ENCODE measurements around the gene GATA6.
"Not testable (repeated sequence)": the region's sequence is repeated elsewhere in the genome, so short reads cannot be mapped to it uniquely, and the experiment has no call there.

Gene GATA6

DNA sequence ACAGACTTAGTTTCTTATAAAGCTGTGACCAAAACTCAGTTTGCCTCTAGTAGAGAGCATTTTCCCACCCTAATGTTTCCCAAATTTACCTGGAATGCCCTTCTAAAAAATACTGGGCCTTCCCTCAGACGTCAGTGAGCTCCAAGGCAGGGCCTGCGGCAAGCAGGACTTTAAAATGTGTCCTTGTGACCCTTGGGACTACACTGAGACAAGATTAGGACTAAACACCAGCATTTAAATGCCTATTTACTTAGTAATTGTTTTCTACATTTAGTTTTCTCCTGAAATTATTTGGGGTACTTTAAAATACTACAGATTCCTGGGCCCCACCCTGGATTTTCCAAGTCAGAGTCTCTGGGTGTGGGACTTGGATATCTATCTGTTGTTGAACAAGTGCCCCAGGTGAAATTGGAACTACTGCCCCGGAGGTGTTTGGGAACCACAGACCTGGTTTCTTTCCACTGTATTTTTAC, 14.3 kb downstream of the GATA6 start:
- Mint-ChIP-seq H3K36me3 (ENCODE audit: low read depth) (no peaks in the 10 kb centered on the region), H3K4me3 (no peak overlapping the region), H3K27ac (no peak overlapping the region), H3K9me3 (no peaks in the 10 kb centered on the region), H3K4me1 (ENCODE audit: low read depth) (no peaks in the 10 kb centered on the region), H3K27me3 (ENCODE audit: low read depth) (peaks cover 9% of the 10 kb centered on the region)

DNA sequence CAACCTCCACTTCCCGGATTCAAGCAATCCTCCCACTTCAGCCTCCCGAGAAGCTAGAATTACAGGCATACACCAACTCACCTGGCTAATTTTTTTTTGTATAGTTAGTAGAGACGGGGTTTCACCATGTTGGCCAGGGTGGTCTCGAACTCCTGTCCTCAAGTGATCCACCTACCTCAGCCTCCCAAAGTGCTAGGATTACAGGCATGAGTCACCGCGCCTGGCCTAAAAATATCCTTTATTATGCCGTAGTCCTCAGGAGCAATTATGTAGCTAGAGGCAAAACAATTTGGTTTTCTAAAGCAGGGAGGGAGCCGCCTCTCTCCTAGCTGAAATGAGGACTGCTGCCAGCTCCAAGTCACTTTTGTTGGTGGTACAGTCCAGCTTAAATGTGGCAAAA, 15.2 kb downstream of the GATA6 start:
- H3K4me1 Mint-ChIP-seq (ENCODE audit: low read depth); H3K36me3 Mint-ChIP-seq (ENCODE audit: low read depth); H3K9me3 Mint-ChIP-seq; H3K4me3 Mint-ChIP-seq; H3K27me3 Mint-ChIP-seq (ENCODE audit: low read depth); H3K27ac Mint-ChIP-seq: not testable (repeated sequence)

DNA sequence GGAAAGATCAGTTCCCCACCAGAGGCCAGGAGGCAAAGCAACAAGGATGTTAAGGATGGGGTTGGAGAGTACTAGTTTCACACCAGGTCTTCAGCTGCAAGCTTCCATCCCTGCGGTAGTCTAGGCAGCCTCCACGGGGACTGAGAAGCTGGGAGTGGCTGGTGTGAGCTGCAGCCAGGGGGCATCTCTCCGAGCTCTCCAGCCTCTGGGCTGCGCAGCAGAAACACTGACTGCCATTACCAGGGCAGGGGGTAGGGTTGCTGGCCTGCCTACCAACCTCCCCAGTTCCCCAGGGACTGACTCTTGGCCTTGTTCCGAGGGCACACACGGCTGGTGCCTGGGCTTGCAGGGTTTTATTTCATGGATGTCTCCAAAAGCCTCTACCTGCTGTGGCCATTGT, 15.9 kb downstream of the GATA6 start:
- Mint-ChIP-seq H3K27me3 (ENCODE audit: low read depth) (peaks cover under 1% of the 10 kb centered on the region), H3K36me3 (ENCODE audit: low read depth) (no peaks in the 10 kb centered on the region), H3K4me3 (no peak overlapping the region), H3K27ac (no peak overlapping the region), H3K4me1 (ENCODE audit: low read depth) (no peaks in the 10 kb centered on the region), H3K9me3 (no peaks in the 10 kb centered on the region)

DNA sequence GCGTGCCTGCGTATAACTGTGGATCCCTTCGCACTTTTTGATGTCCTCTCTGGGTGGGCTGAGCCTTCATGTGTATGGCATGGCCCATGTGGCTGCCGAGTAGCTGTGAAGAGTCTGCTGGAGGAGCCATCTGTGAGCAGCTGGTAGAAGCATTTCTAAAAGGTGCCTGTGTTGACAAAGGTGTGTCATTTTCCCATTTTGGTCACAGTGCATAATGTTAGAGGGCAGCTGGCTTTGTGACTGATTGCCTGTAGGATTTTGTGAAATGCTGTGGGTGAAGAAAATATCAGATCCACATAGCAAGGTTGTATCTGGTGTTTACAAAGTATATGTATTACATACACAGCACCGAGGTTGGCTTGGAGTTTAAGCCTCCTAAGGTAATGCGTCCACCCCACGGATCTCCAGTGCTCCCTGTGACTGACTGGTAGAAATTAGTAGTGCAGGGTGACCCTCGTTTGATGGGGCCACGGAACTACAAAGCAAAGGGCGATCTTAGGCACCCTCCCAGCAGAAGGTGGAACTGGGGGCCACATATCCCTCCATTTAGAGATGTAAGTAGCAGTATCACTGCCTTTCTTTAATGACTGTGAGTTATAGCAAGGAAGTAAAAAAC, 16.5 kb downstream of the GATA6 start:
- Mint-ChIP-seq H3K4me1 (ENCODE audit: low read depth) (no peaks in the 10 kb centered on the region), H3K4me3 (no peak overlapping the region), H3K27ac (no peak overlapping the region), H3K9me3 (no peaks in the 10 kb centered on the region), H3K36me3 (ENCODE audit: low read depth) (no peaks in the 10 kb centered on the region), H3K27me3 (ENCODE audit: low read depth) (peaks cover 4% of the 10 kb centered on the region)

DNA sequence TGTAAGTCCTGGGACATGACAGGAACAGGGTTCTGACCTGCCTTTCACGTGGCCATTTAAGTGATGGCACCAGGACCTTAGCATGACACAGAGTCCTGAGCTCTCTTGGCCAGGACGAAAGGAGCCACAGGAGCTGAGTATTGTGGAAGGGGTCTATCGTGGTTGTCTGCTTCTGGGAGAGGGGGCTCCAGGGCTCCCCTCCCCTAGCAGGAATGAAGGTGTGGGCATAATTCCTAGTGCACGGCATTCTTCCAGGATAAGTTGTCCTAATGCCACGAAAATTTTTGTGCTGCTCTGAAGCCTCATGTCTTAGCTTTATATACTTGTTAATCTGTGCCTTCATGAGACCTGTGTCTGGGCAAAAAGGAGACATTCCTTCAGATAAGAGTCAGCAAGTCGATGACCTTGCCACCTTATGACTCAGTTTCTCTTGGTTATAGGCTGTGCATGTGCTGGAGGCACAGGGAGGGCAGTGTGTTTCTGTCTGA, 17.1 kb downstream of the GATA6 start:
- no peak overlapping the region for H3K27ac Mint-ChIP-seq
- H3K4me1 Mint-ChIP-seq (ENCODE audit: low read depth) = no peaks in the 10 kb centered on the region
- no peaks in the 10 kb centered on the region for H3K9me3 Mint-ChIP-seq
- peaks cover 6% of the 10 kb centered on the region for H3K27me3 Mint-ChIP-seq (ENCODE audit: low read depth)
- H3K36me3 Mint-ChIP-seq (ENCODE audit: low read depth) = no peaks in the 10 kb centered on the region
- H3K4me3 Mint-ChIP-seq = no peak overlapping the region

DNA sequence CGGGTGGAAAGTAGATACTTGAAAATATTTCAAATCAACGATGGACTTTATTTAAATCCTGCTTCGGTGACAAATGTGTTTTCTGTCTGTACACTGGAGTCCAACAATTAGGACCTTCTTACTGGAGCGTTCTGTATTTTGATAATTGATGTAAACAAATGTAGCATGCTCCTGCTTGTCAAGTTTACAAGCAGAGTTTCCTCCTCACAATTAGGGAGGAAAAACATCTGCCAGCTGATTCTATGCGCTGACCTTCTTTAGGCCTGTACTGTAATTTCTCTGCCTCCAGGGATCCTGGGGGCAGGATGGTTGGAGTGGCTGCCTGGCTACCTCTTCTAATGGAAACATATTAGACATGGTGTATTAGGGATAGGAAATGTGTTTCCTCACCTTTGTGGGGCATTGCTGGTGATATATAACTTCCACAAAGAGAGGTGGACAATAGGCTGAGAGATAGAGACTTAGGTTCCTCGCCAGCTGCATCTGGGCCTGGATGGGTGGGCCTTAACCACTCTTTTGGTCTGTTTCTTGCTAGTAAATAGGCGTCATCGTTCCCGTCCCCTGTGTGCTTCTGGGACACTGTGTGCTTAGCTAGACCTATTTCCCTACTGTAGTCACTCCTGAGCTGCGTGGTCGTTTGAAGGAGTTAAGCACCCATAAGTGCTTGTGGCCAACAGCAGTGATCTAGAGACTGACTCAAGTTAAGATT, 19.3 kb downstream of the GATA6 start:
- Mint-ChIP-seq H3K4me3 (no peak overlapping the region), H3K36me3 (ENCODE audit: low read depth) (no peaks in the 10 kb centered on the region), H3K4me1 (ENCODE audit: low read depth) (no peaks in the 10 kb centered on the region), H3K27ac (no peak overlapping the region), H3K9me3 (no peaks in the 10 kb centered on the region), H3K27me3 (ENCODE audit: low read depth) (peaks cover 10% of the 10 kb centered on the region)

DNA sequence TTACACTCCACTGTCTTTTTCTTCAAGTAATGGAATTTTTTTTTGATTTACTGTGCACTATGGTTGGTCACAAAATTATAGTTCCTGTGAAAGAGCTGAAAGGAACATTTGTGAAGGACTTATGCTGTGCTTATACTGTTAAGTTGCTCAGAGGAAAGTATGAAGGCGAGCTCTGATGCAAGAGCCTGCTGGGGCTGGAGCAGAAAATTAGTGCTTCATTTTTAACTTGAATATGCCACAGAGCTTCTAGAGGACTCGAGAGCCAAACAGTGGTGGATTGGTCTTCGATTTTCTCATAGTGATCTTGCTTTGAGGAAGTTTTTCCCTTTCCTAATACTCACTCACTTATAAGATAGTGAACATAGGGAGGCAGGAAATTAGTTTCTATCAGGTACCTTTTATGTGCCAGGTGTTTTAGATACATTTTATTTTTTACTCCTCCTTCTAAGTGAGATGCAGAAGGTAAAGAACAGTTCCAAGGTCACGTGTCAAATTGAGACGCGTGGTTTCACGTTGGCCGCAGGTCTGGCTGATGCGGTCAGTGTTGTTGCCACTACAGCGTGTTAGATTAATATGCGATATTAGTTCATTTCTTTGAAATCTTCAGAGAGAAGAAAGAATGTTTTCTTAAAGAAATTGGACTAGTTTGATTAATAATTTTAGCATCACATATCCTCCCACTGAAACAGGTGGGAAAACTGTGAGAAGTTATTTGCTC, 20.2 kb downstream of the GATA6 start:
- Mint-ChIP-seq H3K27ac (no peak overlapping the region), H3K9me3 (no peaks in the 10 kb centered on the region), H3K27me3 (ENCODE audit: low read depth) (peaks cover 10% of the 10 kb centered on the region), H3K4me1 (ENCODE audit: low read depth) (no peaks in the 10 kb centered on the region), H3K36me3 (ENCODE audit: low read depth) (no peaks in the 10 kb centered on the region), H3K4me3 (no peak overlapping the region)

DNA sequence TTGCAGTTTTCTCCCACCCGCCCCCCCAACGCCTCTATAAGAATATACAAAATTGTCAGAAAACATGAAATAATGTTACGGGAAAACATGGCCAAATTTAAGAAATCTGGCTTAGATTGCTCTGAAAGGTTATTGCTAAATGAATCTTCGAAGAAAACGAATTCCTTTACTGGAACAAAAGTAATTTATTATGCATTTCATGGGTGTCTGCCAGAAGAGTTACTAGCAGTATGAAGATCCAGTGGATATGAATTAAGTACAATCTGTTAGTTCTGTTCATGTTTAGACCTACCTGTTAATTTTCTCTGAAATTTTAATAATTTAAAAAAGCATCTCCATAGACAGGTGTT, 21.9 kb downstream of the GATA6 start:
- no peak overlapping the region for H3K4me3 Mint-ChIP-seq
- peaks cover 10% of the 10 kb centered on the region for H3K27me3 Mint-ChIP-seq (ENCODE audit: low read depth)
- H3K4me1 Mint-ChIP-seq (ENCODE audit: low read depth) = no peaks in the 10 kb centered on the region
- no peaks in the 10 kb centered on the region for H3K9me3 Mint-ChIP-seq
- H3K27ac Mint-ChIP-seq = no peak overlapping the region
- no peaks in the 10 kb centered on the region for H3K36me3 Mint-ChIP-seq (ENCODE audit: low read depth)

DNA sequence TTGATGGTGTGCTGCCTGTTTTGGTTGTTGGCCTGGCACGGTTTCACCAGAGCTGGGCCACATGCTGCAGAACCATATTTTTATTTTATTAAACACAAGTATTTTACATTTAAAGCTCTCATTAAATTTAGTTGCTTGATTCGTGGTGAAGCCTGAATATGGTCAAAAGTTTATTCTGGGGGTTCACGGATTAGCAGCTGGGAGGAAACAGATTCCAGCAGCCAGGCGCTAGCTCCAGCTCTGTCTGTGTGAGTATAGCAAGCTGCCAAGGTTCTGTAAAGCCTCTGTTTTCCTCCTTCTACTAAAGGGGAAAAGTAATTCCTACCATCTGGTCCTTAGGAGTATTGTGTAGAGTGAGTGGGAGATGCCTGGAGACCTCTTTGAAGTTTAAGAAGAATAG, 22.5 kb downstream of the GATA6 start:
- Mint-ChIP-seq H3K9me3 (no peaks in the 10 kb centered on the region), H3K27me3 (ENCODE audit: low read depth) (peaks cover 10% of the 10 kb centered on the region), H3K36me3 (ENCODE audit: low read depth) (no peaks in the 10 kb centered on the region), H3K27ac (no peak overlapping the region), H3K4me1 (ENCODE audit: low read depth) (no peaks in the 10 kb centered on the region), H3K4me3 (no peak overlapping the region)

DNA sequence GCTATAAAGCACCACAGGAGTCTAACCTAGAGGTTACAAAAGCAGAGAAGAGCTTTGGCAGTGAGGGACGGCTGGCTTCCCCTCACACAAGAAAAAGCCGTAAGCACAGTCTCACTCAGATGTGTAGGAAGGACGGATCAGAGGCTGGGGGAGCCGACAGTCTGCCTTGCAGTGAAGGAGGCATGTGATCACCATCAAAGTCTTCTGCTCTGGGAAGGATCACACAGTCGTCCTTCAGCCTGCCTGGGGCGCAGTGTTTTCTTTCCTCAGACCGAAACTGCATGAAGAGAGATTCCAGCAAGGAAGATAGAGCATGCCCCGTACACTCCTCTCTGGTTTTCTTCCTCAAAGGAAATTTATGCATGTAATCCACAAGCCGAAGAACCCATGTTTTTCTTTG, 24.1 kb downstream of the GATA6 start:
- Mint-ChIP-seq H3K4me1 (ENCODE audit: low read depth) (no peaks in the 10 kb centered on the region), H3K4me3 (no peak overlapping the region), H3K27me3 (ENCODE audit: low read depth) (peaks cover 10% of the 10 kb centered on the region), H3K9me3 (no peaks in the 10 kb centered on the region), H3K36me3 (ENCODE audit: low read depth) (no peaks in the 10 kb centered on the region), H3K27ac (no peak overlapping the region)

DNA sequence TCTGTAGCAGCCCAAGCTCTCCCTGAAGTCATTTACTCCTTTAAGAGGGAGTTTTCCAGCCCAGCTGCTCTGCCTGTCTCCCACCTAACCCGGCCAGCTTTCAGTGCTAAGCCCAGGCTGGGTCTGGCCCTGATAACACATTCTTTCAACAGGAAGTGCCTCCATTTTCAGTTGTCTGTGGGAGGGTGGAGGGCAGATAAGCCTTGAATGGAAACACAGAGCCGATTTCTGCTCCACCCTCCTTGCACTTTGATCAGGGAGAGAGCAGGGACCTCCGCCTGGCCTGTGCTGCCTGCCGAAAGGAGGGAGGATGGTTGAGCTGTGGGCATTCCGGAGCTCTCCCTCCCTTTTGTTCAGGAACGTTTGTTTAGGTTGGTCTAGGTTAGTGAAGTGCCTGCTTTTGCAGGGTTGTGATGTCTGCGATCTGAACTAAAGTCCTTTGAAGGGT, 24.8 kb downstream of the GATA6 start:
- Mint-ChIP-seq H3K4me3 (no peak overlapping the region), H3K27ac (no peak overlapping the region), H3K36me3 (ENCODE audit: low read depth) (no peaks in the 10 kb centered on the region), H3K9me3 (no peaks in the 10 kb centered on the region), H3K4me1 (ENCODE audit: low read depth) (no peaks in the 10 kb centered on the region), H3K27me3 (ENCODE audit: low read depth) (peaks cover 10% of the 10 kb centered on the region)

DNA sequence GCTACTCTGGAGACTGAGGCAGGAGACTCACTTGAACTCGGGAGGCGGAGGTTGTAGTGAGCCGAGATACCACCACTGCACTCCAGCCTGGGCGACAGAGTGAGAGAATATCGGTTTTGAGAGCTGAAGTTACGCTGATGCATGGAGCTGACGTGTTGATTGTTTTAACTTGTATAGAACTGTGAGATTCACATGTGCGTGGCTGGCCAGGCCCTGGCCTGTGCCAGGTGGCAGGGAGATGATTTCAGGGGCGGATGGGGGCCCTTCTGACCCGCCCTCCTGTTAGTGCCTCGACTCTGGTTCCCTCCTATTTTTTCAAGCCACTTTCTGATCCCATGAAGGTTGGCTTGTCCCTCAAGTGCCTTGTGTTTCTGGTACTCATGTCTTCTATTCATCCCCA, 25.7 kb downstream of the GATA6 start:
- no peak overlapping the region for H3K4me3 Mint-ChIP-seq
- H3K27me3 Mint-ChIP-seq (ENCODE audit: low read depth) = peaks cover 10% of the 10 kb centered on the region
- H3K27ac Mint-ChIP-seq = no peak overlapping the region
- H3K36me3 Mint-ChIP-seq (ENCODE audit: low read depth) = no peaks in the 10 kb centered on the region
- H3K4me1 Mint-ChIP-seq (ENCODE audit: low read depth) = no peaks in the 10 kb centered on the region
- no peaks in the 10 kb centered on the region for H3K9me3 Mint-ChIP-seq

DNA sequence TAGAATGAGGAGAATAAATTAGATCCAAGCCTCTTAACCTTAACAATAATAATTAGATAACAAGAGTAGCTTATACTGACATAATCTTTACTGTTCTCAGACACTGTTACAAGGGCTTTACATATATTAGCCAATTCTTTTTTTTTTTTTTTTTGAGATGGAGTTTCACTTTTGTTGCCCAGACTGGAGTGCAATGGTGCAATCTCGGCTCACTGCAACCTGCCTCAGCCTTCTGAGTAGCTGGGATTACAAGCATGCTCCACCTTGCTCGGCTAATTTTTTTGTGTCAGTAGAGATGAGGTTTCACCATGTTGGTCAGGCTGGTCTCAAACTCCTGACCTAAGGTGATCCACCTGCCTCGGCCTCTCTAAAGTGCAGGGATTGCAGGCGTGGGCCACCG, 27.6 kb downstream of the GATA6 start:
- H3K4me3 Mint-ChIP-seq; H3K4me1 Mint-ChIP-seq (ENCODE audit: low read depth); H3K9me3 Mint-ChIP-seq; H3K27me3 Mint-ChIP-seq (ENCODE audit: low read depth); H3K36me3 Mint-ChIP-seq (ENCODE audit: low read depth); H3K27ac Mint-ChIP-seq: not testable (repeated sequence)

DNA sequence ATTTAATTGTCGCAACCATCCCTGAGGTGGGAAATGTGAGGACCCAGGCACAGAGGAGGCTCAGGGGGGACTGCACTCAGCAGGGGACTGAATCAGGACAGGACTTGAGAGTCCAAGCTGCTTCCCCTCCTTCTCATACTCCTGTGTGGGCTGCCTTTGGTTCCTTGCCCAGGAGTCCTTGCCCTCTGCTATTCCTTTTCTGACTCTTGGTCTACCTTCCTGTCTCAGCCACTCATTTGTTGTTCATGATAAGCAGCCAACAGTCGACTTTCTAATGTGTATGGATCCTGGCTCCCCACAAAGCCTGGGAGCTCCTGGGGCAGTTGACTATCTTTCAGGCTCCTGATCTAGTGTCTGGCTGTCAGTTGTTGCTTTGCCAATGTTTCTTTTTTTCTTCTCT, 28.3 kb downstream of the GATA6 start:
- no peaks in the 10 kb centered on the region for H3K36me3 Mint-ChIP-seq (ENCODE audit: low read depth)
- H3K27ac Mint-ChIP-seq = no peak overlapping the region
- H3K27me3 Mint-ChIP-seq (ENCODE audit: low read depth) = no peaks in the 10 kb centered on the region
- no peak overlapping the region for H3K4me3 Mint-ChIP-seq
- no peaks in the 10 kb centered on the region for H3K4me1 Mint-ChIP-seq (ENCODE audit: low read depth)
- H3K9me3 Mint-ChIP-seq = no peaks in the 10 kb centered on the region

DNA sequence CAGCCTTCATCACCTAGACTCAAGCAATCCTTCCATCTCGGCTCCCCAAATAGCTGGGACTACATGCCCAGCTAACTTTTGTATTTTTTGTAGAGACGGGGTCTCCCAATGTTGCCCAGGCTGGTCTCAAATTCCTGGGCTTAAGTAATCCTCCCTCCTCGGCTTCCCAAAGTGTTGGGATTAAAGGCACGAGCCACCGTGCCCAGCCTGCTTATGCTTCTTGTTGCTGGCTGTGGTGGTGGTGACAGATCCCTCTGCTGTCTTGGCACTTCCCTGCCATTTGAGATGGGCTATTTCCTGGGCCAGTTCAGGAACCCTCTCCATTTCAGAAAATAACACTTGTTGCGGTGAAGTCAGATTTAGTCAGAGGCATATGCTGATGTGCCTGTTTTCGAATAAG, 28.8 kb downstream of the GATA6 start:
- Mint-ChIP-seq H3K4me3 (no peak overlapping the region), H3K9me3 (no peaks in the 10 kb centered on the region), H3K4me1 (ENCODE audit: low read depth) (no peaks in the 10 kb centered on the region), H3K27me3 (ENCODE audit: low read depth) (no peaks in the 10 kb centered on the region), H3K36me3 (ENCODE audit: low read depth) (no peaks in the 10 kb centered on the region), H3K27ac (no peak overlapping the region)
